NCI-H510A treated with DMSO at 0.1 percent for 48 hours (cell line): ENCODE data around the gene FUS.
"Not testable (repeated sequence)": the region's sequence is repeated elsewhere in the genome, so short reads cannot be mapped to it uniquely, and the experiment has no call there.

Experiments
- DNase-seq: peaks from one replicate; lab custom pipeline; 2025; lab: John Stamatoyannopoulos, UW

The FUS gene

DNA sequence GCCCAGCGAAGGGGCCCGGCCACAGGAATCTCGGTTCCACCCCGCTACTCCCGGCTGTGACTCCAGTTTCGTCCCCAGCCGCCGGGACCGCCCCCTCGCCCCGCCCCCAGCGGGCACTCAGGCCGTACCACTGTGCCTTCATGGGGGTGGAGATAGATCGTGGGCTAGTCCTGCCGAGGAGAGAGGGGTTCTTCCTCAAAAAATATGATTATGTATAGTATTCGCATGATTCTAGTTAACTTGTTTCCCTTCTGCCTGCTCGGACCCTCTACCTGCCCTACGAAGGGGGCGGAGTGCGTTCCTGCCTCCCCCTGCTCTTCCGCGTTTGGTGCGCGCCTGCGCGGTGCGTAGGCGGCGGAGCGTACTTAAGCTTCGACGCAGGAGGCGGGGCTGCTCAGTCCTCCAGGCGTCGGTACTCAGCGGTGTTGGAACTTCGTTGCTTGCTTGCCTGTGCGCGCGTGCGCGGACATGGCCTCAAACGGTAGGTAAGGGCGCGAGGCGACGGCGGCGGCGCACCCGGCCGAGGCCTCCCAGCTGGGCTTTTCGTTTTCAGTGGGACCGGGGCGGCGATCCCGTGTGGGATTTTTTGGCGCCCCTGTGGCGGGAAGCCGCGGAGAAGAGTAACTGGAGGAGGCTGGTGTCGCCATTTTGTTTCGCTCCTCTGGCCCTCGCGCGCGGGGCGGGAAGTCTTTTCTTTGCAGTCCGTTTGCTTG lies at the start of gene FUS:
FUS (plus strand) TSS at position 393 of the 713 bp plus-strand sequence; CDS start at position 469, 76 bp downstream.
- DNase-seq = peak; percentile 96

DNA sequence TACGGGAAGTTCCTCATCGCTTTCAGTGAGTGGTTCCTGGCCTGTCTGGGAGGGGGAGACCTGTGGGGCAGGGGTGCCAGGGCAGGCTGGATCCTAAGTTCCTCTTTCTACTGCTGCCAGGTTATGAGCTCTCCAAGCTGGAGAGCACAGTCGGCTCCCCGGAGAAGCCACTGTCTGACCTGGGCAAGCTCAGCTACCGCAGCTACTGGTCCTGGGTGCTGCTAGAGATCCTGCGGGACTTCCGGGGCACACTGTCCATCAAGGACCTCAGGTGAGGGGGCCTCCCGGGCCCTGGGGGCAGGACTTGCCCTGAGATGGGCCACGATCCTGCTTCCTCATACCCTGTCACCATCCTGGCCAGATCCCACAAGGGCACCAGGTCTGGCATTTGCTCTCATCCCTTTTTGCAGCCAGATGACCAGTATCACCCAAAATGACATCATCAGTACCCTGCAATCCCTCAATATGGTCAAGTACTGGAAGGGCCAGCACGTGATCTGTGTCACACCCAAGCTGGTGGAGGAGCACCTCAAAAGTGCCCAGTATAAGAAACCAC lies 49.5 kb upstream of the FUS start:
- no peak for DNase-seq

DNA sequence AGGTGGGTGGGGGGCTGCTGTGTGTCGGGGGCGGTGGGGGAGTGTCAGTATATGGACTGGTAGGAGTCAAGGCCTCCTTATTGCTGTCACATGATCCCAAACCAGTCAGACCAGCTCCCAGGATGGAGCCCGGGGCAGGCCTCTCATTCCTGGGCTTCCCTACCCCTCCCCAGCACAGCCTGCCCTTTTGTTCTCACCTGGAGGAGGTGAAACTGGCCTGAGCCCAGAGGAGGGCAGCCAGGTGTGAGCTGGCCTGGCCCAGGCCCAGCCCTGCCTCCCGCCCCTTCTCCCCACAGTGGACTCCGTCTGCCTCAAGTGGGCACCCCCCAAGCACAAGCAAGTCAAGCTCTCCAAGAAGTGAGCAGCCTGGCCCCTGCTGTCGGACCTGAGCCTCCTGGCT lies 49.0 kb upstream of the FUS start:
- DNase-seq = peak; percentile 89

GRCh38 chr16:31131416-31131815 lies 48.5 kb upstream of the FUS start:
- DNase-seq = no peak

- DNase-seq = no peak
Observed at GRCh38 chr16:31131841-31132271, 48.1 kb upstream of the FUS start.

DNA sequence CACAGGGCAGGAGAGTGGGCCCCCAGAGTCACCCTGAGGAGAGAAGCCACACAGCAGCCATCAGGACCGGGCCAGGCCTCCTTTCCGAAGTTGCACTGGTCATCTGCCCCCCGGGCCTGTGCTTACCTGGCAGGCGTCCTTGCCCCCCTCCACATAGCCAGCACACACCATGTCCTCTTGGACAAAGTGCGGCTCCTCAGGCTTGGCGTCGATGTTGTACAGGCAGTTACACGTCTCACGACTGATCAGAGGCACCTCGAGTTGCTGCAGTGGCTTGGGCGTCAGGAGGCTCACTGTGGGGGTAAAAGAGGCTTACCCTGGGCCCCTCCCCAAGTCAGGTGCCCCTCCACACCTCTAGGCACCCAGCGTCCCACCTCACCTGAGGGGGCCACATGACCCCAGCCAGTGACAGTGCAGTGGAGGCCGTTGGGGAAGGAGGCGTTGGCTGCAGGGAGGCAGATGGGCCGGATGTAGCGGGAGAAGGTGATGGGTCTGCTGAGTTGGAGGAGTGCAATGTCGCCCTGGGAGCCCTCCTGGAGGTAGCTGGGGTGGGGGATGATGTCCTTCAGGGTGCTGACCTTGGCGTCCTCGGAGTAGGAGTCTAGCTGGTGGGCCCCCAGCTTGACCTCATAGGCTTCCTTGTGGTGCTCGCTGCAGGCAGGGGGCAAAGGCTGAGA lies 47.5 kb upstream of the FUS start:
- DNase-seq = no peak

DNA sequence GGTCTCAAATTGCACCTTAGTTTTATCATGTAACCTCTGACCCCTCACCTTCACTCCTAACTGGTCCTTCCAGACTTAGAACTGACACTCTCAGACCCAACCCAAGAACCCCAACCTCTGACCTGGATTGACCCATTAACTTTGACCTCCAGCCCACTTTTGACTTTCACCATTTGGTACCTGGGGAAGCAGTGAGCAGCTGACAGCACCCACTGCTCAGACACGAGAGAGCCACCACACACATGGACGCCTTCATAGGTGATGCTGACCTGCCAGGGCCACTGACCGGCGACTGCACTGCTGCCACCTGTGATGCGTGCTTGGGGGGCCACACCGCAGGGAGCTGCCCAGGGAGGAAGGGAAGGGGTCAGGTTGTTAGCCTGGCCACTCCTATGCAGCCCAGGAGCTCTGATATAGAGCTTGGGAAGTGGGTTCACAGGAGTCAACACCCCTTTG lies 46.9 kb upstream of the FUS start:
- DNase-seq = no peak

DNA sequence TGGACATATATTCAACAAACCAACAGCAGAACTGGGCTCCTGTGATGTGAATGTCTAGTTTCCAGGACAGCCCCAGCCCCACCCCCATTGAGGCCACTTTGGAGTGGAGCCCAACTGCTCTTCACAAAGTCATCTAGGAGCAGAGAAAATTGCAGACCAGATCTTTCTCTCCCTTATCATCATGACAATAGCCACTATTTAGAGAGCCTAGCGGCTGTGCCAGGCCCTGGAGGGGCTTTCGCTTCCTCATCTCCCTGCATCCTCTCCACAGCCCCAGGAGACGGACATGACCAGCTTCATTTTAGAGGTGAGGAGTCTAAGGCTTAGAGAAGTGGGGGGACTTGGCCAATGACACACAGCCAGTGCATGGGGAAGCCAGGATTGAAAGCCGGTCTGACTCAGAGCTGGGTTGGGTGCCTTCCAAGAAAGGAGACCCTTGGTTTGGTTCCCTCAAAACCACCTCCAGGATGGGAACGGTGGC lies 45.8 kb upstream of the FUS start:
- no peak for DNase-seq

GRCh38 chr16:31134625-31135534 lies 45.1 kb upstream of the FUS start:
- no peak for DNase-seq

DNA sequence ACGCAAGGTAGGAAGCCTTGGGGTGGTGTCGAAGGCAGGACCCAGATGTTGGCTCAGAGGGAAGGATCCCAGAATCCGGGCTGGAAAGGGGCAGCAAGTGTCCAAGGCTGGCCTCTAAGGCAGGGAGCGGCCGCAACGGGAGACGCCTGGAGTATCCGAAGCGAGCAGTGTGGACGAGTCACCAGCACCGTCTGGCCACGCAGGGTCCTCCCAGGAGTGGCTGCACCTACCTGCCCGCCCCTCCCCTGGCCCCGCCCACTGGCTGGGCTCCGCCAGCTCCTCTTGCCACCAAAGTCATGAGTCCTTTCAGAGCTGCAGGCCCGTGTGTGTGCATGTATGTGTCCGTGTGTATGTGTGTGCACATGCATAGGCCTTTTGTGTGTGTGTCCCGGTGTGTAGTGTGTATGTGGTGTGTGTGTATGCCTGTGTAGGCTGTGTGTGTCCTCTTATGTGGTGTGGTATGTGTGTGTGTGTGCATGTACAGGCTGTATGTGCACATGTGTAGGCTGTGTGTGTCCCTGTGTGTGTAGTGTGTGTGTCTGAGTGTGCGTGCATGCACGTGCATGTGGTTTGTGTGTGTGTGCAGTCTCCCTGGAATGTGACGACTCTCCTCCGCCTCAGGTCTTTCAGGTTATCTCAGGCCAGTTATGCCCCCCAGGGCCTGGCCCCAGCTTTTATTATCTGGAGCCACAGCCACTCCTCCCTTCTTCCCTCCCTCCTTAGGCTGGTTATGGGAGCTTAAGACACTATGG lies 44.2 kb upstream of the FUS start, which contains the start of gene PRSS8:
PRSS8 (minus strand) TSS at position 193 of the 752 bp plus-strand sequence. CDS start 229 bp downstream, outside the sequence.
- DNase-seq = no peak

GRCh38 chr16:31136287-31136662 lies 43.7 kb upstream of the FUS start:
- no peak for DNase-seq

- DNase-seq = not testable (repeated sequence)
Observed at GRCh38 chr16:31136822-31137499, 43.0 kb upstream of the FUS start.

DNA sequence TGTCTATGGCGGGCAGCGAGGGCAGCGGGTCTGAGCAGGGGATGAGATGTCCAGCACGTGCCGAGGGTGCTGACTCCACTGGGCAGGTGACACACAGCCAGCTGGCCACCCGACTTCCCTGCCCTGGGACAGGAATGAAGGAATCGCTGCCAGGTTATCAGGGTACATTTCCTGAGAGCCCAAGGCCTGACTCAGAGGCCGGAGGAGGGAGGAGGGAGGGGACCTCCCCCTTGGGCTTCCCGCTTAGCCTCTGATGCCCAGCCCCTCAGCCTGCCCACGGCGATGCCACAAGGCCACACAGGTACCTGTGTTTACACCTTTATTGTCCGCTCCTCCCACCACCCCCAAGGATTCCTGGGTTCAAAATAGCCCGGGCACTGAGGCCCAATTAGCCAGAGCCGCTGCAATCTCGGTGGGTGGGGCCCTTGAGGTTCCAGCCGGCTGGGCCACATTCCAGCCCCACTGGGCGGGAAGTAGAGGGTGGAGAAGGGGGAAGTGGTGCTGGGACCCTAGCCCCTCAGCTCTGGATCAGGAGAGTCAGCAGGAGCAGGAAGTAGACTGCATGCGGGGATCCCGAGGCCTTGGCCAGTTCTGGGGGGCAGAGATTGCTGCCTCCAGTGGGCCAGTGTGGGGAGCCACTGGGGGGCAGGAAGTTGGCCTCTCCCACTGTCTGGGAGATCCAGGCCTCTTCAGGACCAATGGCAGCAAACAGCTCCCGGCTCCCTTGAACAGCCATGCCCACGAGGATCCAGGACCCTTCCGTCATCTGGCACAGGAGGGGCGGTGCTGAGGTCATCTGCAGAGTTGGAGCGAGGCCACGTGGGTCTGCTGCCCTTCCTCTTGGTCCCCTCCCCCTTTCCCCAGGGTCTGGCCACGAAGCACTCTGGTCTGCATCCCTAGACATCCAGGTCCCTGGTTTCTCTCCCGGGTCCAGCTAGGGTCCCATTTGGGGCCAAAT lies 41.0 kb upstream of the FUS start:
- no peak for DNase-seq

- not testable (repeated sequence) for DNase-seq
Observed at GRCh38 chr16:31141071-31141469, 38.9 kb upstream of the FUS start.

DNA sequence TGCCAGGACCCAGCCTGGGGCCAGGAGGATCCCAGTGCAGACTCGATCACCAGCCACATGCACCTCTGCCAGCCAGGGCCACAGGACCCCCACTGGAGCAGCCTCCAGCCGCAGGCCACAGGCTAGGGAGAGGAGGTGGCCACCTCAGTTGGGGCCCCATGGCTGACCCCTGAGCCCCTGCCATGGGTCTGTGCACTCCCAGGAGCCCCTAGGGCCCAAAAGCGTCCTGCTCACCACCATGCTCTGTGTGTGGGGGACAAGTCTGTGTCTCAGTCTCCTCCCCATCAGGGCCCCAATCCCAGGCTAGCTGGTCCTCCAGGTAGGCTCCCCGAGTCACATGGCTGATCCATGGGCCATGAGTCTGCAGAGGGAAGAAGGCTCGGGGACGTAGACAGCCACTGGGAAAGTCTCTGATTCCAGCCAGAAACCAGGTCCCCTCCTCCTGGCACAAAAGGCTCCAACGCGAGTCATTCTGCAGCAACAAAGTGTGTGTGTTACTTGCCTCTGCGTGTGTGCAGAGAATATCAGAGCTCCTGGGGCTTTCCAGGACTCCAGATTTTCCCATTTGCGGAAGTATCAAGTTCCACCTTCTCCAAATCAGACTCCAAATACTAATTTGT lies 38.3 kb upstream of the FUS start:
- no peak for DNase-seq

DNA sequence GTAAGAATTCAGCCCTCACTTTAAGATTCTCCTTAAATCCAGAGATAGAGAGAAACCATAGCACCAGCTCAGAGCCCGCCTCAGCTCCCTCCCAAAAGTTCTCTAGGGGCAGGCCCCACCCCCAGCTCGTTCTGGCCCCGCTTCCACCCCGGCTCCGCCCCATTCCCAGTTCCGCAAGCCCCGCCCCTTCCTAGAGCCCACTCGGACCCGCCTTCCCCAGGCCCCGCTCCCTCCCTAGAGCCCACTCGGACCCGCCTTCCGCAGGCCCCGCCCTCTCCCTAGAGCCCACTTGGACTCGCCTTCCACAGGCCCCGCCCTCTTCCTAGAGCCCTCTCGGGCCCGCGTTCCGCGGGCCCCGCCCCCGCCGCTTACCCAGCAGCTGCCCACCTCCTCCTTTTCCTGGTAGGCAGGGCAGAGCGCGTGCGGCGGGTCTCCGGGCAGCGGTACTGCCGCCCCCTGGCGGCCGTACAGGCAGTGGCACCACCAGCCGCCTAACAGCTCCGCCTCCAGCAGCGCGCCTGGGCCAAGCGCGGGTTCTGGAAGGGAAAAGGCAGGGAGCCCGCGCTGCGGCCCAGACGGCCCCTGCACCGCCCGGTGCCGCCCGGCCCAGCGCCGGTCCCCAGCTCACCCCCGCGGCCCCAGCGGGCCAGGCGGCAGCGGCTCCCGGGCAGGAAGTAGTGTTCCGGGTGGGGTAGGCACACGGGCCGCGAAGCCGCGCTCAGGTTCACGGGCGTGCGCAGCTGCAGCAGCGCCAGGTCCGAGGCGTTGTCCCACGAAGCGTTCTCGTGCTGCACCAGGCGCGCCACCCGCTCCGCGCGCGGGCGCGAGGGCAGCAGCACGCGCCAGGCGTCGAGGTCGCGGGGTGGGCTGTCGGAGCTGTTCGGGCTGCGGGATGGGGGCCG lies 37.6 kb upstream of the FUS start:
- peak; percentile 97 for DNase-seq

GRCh38 chr16:31143011-31143693 lies 36.8 kb upstream of the FUS start:
- no peak for DNase-seq
